HPDE6-E6E7 (cell line): ENCODE measurements around the gene ZNF48.

ENCODE experiments used
- DNase-seq: peaks from one replicate; pipeline ENCODE4 v3.0.0; 2011; ENCODE audit warnings: missing footprints; ENCODE audit errors: extremely low spot score

The ZNF48 gene

DNA sequence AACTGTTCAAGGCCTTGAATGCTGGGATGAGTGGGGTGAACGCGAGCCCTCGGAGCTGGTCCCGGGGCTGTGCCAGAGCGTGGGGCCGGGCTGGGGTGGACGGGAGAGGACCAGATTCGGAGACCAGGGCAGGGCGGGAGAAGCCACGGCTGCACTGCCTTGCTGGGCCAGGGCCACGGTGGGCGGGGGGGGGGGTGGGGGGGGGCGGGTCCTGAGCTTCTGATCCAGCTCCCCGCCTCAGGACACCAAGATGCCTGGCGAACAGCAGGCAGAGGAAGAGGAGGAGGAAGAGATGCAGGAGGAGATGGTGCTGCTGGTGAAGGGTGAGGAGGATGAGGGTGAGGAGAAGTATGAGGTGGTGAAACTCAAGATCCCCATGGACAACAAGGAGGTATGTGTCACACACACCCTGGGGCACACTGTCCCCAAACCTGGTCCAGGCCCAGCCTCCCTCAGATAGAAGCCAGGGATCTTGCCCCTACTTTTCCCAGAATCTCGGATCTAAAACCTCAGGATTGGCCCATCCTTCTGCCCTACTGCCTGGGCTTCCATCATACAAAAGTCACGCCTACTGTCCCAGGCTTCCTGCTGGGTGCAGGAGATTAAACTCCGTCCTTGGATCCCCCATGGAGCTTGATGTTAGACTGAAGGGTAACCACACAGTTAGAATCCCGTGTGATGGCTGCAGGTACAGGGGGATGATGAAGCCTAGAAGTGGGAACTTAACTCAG lies 12.7 kb downstream of the ZNF48 start:
- no peak for DNase-seq

DNA sequence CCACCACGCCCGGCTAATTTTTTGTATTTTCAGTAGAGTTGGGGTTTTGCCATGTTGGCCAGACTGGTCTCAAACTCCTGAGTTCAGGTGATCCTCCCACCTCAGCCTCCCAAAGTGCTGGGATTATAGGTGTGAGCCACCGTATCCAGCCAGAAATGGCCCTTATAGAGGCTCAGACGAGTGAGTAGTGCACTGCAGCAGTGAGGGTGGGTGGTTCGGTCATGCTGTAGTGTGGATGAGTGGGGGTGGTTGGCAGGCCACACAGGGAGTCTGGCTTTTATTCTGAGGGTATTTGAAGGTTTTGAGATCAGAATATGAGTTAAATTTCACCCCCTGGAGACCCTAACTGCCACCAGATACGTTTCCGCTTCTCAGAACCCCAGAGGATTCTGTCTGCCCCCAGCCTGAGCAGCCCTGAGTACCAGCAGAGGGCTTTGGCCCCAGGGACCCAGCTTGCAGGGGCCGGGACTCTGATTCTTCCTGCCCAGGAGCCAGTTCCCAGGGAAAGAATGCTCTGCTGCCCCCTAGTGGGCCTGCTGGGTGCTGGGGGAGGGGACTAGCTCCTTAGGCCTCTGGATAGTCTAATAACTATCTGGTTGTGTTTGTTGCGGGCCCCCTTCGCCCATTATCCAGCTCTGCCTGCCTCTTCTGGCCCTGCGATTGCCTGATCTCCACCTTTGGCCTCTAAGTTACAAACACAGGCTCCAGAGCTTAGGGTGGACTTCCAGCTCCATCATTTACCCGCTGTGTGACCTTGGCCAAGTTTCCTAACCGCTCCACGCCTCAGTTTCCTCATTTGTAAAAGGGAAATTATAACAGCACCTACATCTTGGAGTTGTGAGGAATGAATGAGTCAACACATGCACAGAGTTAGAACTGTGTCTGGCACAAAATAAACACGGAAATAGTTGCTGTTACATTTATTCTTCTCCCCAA lies 14.2 kb downstream of the ZNF48 start:
- peak; percentile 90 for DNase-seq

DNA sequence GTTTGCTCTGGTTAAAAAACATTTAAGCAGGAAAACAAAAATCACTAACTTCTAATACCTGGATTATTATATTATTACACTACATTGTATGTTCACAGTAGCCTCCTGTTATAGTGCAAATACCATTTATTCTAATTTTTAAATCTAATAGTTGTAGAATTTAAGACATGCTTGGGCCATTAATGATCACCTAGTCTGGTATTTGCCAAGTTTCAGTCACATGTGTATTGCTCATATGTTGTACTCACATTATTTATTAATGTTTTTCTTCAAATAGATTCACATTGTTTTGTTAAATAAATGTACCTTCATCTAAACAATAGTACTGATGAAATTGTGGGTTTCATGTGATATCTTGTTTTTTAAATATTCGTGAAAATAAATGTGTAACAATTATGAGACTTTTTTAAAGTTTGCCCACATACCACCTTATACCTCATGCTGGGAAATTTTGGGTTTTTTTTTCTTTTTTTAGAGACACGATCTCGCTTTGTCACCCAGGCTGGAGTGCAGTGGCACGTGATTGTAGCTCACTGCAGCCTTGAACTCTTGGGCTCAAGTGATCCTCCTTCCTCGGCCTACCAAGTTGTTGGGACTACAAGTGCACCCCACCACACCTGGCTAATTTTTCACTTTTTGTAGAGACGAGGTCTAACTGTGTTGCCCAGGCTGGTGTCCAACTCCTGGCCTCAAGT lies 18.0 kb downstream of the ZNF48 start:
- DNase-seq, result no peak

DNA sequence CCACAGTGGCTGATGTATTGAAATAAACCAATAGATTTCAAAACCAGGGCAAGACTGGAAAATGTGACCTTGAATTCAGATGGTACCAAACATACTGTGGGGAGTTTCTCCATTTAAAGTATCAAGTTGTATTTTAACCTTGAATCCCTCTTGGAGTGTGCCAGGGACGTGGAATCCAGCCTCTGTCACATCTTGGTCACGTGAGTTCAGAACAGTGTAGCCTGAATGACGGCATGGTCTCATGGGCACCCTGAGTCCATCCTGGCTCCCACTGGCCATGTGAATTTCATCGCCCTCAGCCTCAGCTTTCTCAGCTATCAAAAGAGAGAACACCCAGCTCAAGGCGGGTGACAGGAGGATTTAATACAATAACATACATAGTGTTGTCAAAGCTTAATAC lies 18.9 kb downstream of the ZNF48 start:
- DNase-seq, result no peak

DNA sequence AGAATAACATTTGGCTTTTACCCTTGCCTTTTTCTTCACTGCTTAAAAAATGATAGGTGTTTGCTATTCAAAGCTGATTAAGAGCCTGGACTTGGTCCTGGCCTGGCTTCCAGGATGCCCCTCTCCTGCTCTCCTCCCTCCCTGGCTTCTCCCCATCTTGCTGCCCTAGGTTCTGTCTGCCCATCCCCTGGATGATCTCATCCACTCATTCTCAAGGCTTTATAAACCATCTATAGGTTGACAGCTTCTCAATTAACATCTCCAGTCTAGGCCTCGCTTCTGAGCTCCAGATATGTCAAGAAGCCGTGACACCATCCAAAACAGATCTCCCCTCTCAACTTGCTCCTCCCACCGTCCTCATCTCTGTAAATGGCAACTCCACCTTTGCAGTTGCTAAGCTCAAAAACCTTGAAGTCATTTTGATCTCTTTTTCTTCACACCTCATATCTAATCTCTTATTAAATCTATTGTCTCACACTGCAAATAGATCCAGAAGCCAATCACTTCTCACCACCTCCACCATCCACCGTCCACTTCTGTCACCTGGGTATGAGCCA lies 20.9 kb downstream of the ZNF48 start:
- no peak for DNase-seq

DNA sequence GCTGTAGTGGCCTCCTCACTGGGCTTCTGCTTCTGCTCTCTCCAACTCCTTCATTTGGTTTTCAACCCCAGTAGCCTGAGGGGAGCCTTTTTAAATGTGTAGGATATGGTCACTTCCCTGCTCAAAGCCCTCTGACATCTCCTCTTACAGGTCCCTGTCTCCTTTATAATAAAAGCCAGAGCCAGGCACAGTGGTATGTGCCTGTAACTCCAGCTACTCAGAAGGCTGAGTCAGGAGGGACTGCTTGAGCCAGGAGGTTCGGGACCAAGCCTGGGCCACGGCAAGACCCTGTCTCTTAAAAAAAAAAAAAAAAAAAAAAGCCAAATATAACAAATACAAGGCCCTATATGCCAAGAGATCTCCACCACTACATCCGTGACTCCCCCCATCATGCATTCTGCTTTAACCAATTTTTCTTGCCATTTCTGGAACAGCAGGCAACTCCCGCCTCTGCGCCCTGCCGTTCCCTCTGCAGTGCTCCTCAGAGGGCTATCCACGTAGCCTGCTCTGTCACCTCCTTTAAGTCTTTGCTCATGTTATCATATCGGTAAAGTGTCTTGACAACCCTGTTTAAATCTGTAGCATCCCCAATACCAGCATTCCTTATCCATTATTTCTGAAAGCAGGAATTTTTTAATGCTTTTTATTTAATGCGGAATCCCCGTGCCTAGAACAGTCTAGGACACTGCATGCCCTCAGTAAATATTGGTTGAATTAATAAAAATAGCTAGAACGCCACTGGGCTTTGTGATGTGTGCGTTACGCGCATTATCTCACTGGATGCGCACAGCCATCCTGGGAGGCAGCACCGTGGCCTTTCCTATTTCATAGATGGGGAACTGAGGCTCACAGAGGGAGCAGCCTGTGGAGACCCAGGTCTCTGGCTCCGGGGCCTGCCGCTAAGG lies 21.7 kb downstream of the ZNF48 start:
- DNase-seq, result no peak

DNA sequence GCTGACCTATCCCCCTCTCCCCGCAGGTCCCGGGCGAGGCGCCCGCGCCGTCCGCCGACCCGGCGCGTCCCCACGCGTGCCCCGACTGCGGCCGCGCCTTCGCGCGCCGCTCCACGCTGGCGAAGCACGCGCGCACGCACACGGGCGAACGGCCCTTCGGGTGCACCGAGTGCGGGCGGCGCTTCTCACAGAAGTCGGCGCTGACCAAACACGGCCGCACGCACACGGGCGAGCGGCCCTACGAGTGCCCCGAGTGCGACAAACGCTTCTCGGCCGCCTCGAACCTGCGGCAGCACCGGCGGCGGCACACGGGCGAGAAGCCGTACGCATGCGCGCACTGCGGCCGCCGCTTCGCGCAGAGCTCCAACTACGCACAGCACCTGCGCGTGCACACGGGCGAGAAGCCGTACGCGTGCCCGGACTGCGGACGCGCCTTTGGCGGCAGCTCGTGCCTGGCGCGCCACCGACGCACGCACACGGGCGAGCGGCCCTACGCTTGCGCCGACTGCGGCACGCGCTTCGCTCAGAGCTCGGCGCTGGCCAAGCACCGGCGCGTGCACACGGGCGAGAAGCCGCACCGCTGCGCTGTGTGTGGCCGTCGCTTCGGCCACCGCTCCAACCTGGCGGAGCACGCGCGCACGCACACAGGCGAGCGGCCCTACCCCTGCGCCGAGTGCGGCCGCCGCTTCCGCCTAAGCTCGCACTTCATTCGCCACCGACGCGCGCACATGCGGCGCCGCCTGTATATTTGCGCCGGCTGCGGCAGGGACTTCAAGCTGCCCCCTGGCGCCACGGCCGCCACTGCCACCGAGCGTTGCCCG lies 22.5 kb downstream of the ZNF48 start:
- DNase-seq, result peak; percentile 87

DNA sequence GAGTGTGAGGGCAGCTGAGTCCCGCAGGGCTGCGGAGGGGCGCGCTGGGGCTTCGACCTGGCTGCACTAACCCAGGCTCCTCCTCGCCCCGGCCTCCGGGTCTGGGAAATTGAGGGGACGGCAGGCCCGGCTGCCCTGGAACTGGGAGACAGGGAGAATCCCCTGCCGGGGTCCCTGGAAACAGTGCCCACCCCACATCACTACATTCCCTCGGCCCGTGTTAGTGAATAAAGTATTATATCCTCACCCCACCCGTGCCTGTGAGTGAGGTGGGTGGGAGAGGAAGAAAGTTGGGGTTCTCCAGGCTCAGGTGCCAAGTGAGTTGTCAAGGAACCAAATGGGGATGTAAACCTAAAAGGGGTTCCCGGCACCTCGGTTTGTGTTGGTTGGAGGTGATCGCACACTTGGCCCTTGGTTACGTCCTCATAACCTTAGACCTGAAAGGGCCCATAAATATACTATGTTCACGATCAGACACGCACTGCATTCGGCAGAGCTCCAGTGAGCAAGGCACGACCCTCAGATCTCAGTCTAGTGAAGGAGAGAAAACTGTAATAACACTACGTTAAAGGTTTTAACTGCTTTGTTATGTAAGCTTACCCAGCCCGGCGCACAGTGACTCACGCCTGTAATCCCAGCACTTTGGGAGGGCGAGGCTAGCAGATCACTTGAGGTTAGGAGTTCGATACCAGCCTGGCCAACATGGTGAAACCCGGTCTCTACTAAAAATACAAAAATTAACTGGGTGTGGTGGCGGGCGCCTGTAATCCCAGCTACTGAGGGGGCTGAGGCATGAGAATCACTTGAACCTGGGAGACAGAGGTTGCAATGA lies 23.3 kb downstream of the ZNF48 start:
- no peak for DNase-seq

DNA sequence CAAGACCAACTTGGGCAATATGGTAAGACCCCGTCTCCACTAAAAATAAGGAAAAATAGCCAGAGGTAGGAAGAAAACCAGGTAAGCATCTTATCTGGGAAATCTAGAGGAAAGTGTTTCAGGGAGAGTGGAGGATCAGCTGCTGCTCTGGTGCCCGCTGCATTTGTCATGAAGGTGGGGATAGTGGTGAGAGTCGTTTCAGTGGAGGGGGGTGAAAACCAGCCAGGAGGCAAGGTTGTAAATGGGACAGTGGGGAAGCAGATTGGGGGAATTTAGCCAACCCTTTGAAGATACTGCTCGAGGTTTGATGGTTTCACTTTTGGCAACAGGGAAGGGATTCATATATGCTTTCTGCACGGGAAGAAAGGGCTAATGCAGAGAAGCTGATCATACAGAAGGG lies 25.8 kb downstream of the ZNF48 start:
- no peak for DNase-seq

DNA sequence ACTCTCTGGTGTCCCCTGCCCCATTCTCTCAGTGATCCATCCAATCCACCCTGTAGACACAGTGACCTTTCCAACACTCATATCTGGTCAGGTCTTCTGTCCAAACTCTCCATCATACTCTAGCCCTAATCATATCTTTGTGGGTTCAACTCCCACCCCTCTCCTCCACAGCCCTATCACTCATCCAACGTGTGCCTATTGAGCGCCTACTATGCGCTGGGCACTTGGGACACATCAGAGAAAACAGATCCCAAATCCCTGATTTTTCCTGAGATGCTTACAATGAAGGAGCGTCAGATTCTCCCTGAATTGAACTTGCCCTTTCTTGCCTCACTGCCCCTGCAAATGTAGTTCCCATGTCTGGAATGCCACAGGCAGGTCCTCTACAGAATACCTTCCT lies 32.8 kb downstream of the ZNF48 start:
- DNase-seq, result no peak

DNA sequence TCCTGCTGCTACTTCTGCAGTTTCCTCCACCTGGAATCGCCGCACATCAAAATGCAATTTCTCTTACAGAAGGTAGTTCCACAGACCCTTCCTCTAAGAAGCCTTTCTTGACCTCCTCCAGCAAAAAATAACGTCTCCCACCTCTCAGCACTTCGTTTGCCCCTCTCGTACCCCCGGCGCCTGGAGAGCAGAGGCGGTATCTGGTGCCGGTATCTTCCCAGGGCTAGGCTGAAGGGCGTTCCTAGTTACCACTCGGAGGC lies 34.1 kb downstream of the ZNF48 start:
- DNase-seq, result peak; percentile 31

DNA sequence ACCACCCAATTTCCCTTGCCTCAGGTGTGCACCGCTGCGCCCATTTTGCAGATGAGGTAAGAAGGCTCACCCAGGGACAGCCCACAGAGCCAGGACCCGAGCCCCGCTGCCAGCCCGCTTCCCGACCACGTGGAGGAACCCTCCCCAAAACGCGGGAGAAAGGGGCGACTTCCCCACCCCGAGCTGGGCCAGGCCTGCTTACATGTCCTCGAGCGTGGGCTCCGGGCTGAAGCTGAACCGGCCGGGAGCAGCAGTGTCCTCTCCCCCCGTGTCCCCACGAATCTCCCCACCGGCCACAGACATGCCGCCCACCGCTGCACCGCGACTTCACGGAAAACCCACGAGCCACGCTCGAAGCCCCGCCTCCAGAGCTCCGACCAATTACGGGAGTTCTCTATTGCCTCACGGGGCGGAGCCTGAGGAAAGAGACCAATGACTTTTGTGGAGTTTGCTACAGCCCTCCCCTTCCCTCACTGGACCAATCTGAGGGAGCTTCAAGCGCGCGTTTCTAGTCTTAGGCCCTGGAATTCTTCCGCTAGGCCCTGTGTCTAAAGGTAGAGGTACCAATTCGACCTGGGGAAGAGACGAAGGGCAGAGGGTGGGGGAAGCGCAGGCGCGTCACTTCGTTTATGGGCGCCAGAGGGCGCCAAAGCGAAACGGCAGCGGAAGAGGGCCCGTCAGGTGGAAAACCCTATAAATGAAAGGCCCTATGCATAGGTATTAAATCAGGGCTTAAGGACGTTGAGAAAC lies 34.6 kb downstream of the ZNF48 start, which contains the start of gene DCTPP1:
DCTPP1 (minus strand) TSS at position 353 of the 750 bp plus-strand sequence; CDS start at position 303, 50 bp downstream.
- DNase-seq, result peak; percentile 97

DNA sequence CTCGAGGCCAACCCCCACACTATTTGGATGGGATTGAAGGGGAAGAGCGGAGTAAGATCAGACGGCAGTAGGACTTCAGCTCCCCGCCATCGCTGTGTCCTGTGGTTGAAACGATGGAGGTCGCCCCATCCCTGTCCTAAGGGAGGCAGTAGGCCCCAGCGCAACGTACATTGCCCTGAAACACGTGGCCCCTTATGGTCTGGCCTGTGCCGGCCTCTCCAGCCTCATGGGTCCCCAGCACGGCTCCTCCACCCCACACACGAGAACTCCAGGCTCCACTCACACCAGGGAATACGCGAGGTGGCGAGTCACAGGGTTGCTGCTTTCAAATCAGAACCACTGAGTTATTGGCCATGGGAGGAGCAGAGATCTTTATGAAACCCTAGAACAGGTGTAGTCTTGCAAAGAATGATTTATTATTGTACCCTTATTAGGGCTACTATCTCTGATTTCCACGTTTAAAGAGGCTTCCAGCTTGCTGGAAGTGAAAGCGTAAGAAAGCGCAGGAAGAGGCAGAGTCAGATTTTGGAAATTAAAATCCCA lies 35.3 kb downstream of the ZNF48 start:
- no peak for DNase-seq

DNA sequence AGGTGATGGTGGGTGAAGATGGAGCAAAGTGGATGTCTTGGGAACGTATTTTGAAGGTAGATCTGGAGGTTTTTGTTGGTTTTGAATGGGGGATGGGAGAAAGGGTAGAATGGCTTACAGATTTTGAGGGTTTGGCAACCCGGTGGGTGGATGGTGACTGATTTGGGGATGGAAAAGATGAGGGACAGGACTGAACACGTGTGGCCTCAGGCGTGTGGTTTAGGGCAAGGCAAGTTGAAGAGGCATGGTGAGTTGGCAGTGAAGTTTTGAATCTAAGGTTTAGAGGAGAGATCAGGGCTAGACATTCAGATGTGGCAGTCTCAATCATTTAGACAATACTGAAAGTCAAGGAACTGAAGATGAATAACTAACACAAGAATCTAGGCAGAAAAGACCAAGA lies 39.6 kb downstream of the ZNF48 start:
- no peak for DNase-seq

DNA sequence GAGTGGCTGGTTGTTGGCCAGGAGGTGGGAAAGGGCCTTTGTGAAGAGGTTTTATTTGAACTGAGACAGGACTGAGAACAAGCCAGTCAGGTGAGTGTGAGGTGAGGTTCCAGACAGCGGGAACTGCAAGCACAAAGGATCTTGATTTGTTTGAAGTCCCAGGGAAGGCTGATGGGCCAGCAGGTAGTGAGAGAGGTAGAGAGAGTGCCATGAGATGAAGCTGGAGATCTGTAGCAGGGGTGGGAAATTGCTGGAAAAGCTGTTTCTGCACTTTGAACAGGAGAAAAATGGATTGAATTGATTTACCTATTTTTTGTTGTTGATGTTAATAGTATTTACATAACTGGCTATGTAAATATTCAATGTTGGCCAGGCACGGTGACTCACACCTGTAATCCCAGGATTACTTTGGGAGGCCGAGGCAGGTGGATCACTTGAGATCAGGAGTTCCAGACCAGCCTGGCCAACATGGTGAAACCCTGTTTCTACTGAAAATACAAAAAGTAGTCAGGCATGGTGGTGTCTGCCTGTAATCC lies 42.4 kb downstream of the ZNF48 start:
- DNase-seq, result no peak

DNA sequence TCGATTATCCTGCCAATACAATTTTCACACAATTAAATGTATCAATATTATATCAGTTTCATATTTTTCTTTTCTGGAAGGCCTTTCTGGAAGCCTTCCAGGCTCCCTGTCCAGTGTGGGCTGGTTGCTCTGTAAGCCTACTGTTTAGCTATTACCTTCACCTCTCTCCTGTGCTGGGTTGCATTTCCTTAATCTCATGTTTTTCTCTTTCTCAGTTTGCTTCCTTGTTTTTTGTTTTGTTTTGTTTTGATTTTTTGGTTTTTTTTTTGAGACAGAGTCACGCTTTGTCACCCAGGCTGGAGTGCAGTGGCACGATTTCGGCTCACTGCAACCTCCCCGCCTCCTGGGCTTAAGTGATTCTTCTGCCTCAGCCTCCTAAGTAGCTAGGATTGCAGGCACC lies 43.6 kb downstream of the ZNF48 start:
- no peak for DNase-seq

DNA sequence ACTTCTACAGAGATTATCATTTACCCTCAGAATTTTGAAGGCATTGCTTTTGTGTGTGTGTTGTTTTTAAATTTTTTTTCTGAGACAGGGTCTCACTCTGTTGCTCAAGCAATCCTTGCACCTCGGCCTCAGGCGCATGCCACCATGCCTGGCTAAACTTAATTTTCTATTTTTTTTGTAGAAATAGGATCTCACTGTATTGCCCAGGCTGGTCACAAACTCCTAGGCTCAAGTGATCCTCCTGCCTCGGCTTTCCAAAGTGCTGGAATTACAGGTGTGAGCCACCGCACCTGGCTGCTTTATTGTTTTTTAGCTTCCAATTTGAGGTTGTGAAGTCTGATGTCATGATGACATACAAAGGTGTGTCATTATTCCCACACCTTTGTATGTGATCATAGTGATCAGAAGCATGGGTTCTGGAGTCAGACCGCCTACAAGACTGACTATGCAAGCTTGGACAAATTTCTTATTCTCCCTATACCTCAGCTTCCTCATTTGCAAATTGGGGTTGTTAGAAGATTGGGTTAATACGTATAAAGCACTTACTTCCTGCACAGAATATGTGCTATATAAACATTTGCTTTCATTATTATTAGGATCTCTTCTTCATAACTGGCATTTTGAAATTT lies 44.6 kb downstream of the ZNF48 start:
- no peak for DNase-seq

DNA sequence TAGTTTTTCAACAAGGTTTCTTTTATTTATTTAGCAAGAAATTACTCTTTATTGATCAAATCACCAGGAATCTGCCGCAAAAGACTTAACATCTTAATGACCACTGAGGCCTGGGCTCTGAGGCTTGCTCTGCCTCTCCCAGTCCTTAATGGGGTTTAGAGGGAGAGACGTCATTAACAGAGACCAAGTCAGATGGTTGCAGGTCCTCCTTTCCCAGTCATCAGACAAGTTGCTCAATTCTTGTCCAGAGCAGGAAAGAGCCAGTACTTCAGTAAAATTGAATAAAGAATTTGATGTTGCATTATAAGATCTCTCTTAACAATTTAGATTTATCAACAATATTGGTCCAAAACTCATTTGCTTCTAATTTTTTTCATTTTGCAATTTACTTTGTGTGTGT lies 48.4 kb downstream of the ZNF48 start:
- no peak for DNase-seq
